GM13976 (cell line): ENCODE results near the gene HOXB5.
A peak's percentile ranks its signal among the peaks of the same experiment; 100 is the strongest.

Source experiments
- DNase-seq: peaks from one replicate; pipeline ENCODE4 v3.0.0; 2012; ENCODE audit warnings: low spot score
- in situ Hi-C: fragments of 300-500 bp; cut with MboI; formaldehyde crosslinking; loops from one replicate; pipeline ENCODE4 v1.12.0; 2022; ENCODE audit warnings: low sequenced_read_pairs, mixed read lengths, inconsistent platforms; ENCODE audit not compliant: unreplicated experiment
- TF ChIP-seq, protein P1 (sequence below): IDR thresholded peaks from 2 replicates; pipeline ENCODE4 v1.5.1; 2012; ENCODE audit warnings: borderline replicate concordance, mild to moderate bottlenecking; ENCODE audit not compliant: insufficient read depth; ENCODE audit errors: extremely low read depth, missing control alignments, control extremely low read depth

HOXB5 gene

DNA sequence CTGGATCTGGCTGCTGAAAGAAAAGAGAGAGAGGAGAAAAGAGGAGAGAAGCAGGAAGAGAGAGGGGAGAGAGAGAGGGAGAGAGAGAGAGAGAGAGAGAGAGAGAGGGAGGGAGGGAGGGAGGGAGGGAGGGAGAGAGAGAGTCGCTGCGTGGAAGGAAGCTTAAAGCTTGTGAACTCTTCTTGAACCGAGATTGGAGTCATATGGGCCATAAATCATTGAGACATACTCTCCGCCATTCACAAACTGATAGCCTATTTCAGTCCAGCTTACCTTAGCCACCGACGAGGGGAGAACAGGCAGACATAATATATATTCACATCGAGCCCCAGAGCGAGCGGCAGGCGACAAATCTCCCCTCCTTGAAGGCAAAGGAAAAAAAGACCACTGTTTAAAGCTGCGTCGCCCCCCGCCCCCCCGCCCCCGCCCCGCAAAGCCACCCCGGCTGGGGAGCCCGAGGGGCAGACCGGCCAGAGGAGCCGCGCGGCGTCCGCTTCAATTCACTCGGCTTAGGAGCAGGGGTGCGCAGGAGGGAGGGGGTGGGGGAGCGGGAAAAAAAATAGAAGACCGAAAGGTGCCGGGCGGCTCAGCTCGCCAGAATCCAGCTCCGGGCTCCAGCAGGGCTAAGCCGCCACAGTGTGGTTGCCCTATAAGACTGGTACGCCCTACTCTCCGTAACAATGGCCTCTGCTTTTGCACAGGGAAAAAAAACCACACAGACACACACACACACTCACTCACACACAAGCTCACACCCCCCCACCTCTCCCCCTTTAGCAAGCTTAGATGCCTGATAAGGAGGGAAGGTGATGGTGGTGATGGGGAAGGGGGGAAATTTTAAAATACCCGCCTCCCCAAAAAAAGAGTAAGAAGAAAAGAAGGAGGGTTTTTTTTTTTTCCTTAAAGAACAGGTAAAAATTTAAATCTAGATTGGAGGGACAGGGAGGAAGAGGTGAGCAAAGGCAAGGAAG, 38.0 kb downstream of the HOXB5 start:
- peak; percentile 58 for DNase-seq
- in situ Hi-C loops: no loop called here
- TF ChIP-seq, protein P1, sequence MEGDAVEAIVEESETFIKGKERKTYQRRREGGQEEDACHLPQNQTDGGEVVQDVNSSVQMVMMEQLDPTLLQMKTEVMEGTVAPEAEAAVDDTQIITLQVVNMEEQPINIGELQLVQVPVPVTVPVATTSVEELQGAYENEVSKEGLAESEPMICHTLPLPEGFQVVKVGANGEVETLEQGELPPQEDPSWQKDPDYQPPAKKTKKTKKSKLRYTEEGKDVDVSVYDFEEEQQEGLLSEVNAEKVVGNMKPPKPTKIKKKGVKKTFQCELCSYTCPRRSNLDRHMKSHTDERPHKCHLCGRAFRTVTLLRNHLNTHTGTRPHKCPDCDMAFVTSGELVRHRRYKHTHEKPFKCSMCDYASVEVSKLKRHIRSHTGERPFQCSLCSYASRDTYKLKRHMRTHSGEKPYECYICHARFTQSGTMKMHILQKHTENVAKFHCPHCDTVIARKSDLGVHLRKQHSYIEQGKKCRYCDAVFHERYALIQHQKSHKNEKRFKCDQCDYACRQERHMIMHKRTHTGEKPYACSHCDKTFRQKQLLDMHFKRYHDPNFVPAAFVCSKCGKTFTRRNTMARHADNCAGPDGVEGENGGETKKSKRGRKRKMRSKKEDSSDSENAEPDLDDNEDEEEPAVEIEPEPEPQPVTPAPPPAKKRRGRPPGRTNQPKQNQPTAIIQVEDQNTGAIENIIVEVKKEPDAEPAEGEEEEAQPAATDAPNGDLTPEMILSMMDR: no peak

DNA sequence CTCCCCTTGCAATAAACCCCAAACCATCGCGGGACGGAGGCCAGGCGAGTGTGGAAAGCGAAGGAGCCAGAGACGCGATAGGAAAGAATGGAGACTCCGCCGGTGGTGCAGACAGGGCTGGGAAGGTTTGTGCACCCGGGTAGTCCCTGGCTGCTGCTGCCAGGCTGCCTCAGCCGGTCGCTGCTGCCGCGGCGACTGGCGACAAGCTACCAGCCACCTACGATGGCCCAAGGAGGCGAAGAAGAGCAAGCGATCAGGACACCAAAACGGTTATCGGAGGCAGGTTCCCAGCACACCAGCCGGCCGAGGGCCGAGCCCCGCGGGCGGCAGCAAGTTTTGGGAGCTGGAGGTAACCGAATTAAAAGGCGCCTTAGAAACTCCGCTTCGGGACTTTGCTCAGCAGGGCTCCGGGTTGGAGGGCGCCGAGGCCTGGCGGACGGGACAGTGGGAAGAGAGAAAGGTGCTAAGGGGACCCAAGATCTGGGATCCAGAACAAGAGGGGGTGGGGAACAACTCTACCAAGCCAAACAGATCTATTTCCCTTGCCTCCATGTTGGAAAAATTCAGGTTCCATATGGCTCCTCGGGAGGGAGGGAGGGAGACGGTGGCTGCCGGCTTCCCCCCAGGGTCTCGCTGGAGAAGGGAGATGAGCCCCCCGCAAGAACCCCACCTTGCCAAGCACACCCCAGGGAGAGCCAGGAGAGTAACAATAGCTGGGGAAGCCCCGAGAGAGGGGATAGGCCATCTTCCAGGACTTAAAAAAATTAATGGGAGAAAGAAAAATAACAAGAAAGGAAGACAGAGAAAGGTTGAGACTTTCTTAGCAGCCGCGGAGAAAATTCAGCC, 38.9 kb downstream of the HOXB5 start:
- TF ChIP-seq, protein P1: no peak
- no peak for DNase-seq
- in situ Hi-C loops: no loop called here

DNA sequence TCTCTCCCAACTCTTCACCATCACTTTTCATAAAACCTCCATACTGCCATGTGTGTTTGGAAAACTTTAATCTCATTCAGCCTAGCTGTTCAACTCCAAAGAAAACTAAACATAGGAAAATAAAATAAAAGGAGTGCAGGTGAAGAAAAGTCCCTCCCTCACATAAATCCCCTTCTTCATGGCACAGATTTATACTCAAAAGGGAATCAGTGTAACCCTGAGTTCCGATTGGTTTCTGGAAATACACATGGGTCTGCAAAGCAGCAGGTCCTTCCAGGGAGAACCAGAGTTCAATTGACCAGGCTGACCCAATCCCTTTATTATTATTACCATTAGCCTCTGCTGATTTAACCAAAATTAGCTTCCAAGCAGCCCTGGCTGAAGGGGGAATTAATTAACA, 39.8 kb downstream of the HOXB5 start:
- TF ChIP-seq, protein P1: no peak
- DNase-seq: no peak
- in situ Hi-C loops: no loop called here

DNA sequence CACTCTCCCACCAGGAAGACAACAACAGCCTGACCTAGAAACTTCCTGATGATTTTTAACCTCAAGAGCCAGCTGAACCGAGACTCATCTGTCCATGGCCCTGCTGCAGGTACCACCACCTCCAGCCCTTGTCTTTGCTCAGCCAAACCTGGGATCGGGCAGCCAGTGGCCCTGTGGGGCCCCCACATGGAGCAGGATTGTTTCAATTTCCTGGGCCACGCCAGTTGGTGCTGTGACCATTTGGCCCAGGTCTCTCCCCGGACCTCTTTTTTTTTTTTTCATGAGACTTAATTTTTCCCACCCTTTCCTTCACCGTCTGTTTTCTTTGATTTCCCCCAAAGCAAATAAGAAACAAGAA, 40.4 kb downstream of the HOXB5 start:
- no peak for DNase-seq
- TF ChIP-seq, protein P1: no peak
- in situ Hi-C loops: no loop called here

DNA sequence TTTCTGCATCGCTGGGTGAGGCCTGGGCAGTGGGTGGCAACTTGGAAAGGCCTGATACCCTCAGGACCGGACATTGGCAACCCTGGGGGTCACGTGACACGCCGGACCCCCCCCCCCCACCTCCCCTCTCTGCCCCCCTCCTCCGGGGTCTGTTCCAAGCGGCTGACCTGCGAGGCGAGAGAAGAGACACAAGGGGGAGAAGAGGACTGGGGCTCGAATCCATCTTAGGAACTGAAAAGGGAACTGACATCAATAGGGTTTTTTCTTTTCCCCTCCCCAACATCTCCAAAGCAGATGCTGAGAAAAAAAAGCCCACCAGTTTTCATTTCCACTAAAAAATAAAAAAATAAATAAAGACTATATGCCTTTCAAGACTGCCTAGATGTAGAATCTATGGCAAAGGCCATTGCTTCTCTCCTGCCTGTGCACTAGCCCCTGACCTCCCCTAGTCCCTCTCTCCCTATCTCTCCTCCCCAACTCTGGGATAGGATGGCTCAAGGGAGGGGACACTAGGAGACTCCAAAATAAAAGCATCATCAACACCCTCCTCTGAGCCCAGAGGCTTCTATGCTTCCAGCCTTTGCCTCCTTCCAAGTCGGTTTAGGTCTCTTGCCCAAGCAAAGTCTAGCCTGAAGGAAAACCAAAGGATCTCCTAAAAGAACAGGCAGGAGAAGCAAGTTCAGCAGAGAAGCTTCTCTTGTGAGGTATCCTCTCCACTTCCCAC, 41.0 kb downstream of the HOXB5 start:
- in situ Hi-C loops: no loop called here
- DNase-seq: no peak
- TF ChIP-seq, protein P1: no peak
